ENCODE results near the gene MLH1.

Gene MLH1

DNA sequence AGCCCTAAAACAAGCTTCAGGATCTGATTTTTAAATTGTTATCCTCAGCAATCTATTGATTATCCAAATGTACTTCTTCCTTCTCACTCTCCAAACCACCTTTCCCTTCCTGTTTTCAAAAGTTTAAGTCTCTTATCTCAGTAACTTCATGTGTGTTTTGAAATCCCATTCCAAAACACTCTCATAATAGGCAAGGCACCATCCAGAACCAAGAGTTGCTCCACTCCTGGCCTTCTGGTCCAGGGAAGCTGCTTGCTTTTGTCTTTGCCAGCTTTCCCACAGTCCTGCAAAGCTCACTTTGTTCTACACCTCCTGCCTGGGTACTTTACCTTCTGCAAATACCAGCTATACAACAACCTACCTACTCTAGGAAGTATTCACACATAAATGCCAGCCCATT, 63.5 kb downstream of the MLH1 start:
- Histone ChIP-seq H3K4me1 (peaks cover 8% of the 10 kb centered on the region), H3K79me2 (no peaks in the 10 kb centered on the region), H3K36me3 (ENCODE audit: control insufficient read depth, insufficient read depth, low read length) (no peaks in the 10 kb centered on the region), H3K9me3 (ENCODE audit: control insufficient read depth, low read length) (no peaks in the 10 kb centered on the region), H3K9ac (no peak overlapping the region), H3K27ac (no peak overlapping the region), H2AFZ (no peak overlapping the region), H3K27me3 (ENCODE audit: control insufficient read depth, insufficient read depth, low read length) (no peaks in the 10 kb centered on the region), H3K4me3 (ENCODE audit: low read depth, low read length) (no peak overlapping the region), H3K4me2 (ENCODE audit: low read length) (no peak overlapping the region)
- TF ChIP-seq, protein P1, sequence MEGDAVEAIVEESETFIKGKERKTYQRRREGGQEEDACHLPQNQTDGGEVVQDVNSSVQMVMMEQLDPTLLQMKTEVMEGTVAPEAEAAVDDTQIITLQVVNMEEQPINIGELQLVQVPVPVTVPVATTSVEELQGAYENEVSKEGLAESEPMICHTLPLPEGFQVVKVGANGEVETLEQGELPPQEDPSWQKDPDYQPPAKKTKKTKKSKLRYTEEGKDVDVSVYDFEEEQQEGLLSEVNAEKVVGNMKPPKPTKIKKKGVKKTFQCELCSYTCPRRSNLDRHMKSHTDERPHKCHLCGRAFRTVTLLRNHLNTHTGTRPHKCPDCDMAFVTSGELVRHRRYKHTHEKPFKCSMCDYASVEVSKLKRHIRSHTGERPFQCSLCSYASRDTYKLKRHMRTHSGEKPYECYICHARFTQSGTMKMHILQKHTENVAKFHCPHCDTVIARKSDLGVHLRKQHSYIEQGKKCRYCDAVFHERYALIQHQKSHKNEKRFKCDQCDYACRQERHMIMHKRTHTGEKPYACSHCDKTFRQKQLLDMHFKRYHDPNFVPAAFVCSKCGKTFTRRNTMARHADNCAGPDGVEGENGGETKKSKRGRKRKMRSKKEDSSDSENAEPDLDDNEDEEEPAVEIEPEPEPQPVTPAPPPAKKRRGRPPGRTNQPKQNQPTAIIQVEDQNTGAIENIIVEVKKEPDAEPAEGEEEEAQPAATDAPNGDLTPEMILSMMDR (IDR thresholded peaks at IDR 0.05): no peak

DNA sequence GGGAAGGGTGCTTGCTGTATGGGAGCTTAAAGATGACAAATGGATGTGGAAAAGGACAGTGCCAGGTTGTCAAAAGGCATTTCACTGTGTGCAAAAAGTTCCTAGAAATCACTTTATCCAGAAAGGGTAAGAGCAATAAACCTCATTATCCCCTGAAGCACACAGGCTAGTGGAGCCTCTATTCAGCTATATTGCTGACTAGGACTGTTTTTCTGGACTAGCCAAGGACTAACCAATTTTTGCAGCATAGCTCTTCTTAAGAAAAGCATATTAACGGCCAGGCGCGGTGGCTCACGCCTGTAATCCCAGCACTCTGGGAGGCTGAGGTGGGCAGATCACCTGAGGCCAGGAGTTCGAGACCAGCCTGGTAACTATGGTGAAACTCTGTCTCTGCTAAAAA, 64.8 kb downstream of the MLH1 start:
- H3K27ac ChIP-seq: no peak overlapping the region
- no peak overlapping the region for H2AFZ ChIP-seq

DNA sequence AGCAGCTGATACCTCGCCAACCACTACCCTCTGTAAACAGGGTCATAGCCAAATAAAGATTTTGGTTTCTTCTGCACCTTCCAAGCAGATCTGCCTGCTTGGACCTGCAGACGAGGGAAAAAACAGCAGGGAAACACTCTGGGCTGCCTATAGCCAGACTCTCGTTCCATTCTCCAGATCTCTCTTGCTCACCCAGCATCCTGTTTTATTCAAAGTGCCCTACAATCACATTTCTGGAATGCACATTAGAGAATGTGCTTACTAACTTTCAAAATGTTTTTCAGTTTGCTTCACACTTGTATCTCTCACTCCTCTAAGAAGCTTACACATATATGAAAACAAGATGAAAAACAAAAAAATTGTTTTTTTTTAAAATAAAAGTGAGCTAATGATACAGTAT, 71.4 kb downstream of the MLH1 start:
- H2AFZ ChIP-seq: no peak overlapping the region
- no peak overlapping the region for H3K9ac ChIP-seq
- H3K4me1 ChIP-seq: no peaks in the 10 kb centered on the region
- H3K27me3 ChIP-seq (ENCODE audit: control insufficient read depth, insufficient read depth, low read length): no peaks in the 10 kb centered on the region
- TF ChIP-seq, protein P1 (IDR thresholded peaks at IDR 0.05): no peak
- H3K27ac ChIP-seq: no peak overlapping the region
- H3K4me3 ChIP-seq (ENCODE audit: low read depth, low read length): no peak overlapping the region
- no peaks in the 10 kb centered on the region for H3K9me3 ChIP-seq (ENCODE audit: control insufficient read depth, low read length)
- no peaks in the 10 kb centered on the region for H3K79me2 ChIP-seq
- no peak overlapping the region for H3K4me2 ChIP-seq (ENCODE audit: low read length)
- H3K36me3 ChIP-seq (ENCODE audit: control insufficient read depth, insufficient read depth, low read length): no peaks in the 10 kb centered on the region

More for the DNA sequence above, 64.8 kb downstream of the MLH1 start:
- Histone ChIP-seq H3K79me2 (no peaks in the 10 kb centered on the region), H3K4me1 (peaks cover 8% of the 10 kb centered on the region), H3K27me3 (ENCODE audit: control insufficient read depth, insufficient read depth, low read length) (no peaks in the 10 kb centered on the region), H3K4me3 (ENCODE audit: low read depth, low read length) (no peak overlapping the region), H3K9ac (no peak overlapping the region), H3K4me2 (ENCODE audit: low read length) (no peak overlapping the region), H3K36me3 (ENCODE audit: control insufficient read depth, insufficient read depth, low read length) (no peaks in the 10 kb centered on the region), H3K9me3 (ENCODE audit: control insufficient read depth, low read length) (no peaks in the 10 kb centered on the region)
- TF ChIP-seq, protein P1 (IDR thresholded peaks at IDR 0.05): no peak

DNA sequence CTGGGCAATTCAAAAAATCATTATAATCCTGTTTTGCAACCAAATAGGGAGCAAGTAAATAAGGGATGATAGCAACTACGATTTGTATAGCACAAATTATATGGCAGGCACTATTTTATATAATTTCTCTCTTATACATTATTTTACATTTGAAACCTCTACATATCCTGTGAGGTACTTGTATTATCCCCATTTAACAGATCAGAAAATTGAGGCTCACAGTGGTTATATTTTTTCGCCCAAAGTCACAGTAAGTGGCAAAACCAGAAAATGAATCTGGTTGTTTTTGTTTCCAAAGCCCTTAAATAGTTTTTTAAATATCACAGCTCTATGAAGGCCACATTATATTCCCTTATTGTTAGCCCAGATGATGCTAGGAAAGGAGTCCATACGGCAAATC, 74.3 kb downstream of the MLH1 start:
- Histone ChIP-seq H3K27me3 (ENCODE audit: control insufficient read depth, insufficient read depth, low read length) (no peaks in the 10 kb centered on the region), H3K9me3 (ENCODE audit: control insufficient read depth, low read length) (no peaks in the 10 kb centered on the region), H3K9ac (no peak overlapping the region), H3K4me2 (ENCODE audit: low read length) (no peak overlapping the region), H3K27ac (no peak overlapping the region), H2AFZ (no peak overlapping the region), H3K79me2 (peaks cover 3% of the 10 kb centered on the region), H3K4me1 (no peaks in the 10 kb centered on the region), H3K36me3 (ENCODE audit: control insufficient read depth, insufficient read depth, low read length) (no peaks in the 10 kb centered on the region), H3K4me3 (ENCODE audit: low read depth, low read length) (no peak overlapping the region)
- TF ChIP-seq, protein P1 (IDR thresholded peaks at IDR 0.05): no peak

DNA sequence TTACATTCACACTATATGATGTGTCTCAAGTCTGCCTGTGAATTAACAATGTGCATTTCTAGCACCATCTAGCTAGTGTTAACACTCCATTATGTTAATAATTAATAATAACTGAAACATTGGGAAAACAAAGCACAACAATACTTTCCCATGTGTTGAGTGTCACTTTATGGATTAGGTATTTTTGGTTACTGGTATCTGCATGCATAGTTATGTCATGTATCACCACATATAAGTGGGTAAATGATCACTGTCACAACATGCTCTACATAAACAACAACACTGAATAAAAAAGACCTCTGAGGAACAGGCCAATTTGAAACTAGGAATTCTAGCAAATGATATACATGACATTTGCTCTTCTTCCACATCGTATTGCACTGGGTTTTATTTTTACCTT, 74.7 kb downstream of the MLH1 start:
- no peaks in the 10 kb centered on the region for H3K9me3 ChIP-seq (ENCODE audit: control insufficient read depth, low read length)

More for the DNA sequence above, 74.7 kb downstream of the MLH1 start:
- Histone ChIP-seq H3K27ac (no peak overlapping the region), H3K4me3 (ENCODE audit: low read depth, low read length) (no peak overlapping the region), H3K36me3 (ENCODE audit: control insufficient read depth, insufficient read depth, low read length) (no peaks in the 10 kb centered on the region), H3K4me1 (no peaks in the 10 kb centered on the region), H2AFZ (no peak overlapping the region), H3K79me2 (peaks cover 3% of the 10 kb centered on the region), H3K9ac (no peak overlapping the region), H3K4me2 (ENCODE audit: low read length) (no peak overlapping the region), H3K27me3 (ENCODE audit: control insufficient read depth, insufficient read depth, low read length) (no peaks in the 10 kb centered on the region)
- TF ChIP-seq, protein P1 (IDR thresholded peaks at IDR 0.05): no peak
